ENCODE measurements around the gene EEIG2.

EEIG2 gene

GRCh38 chr1:108551137-108551862 lies 8.6 kb upstream of the EEIG2 start:
- no peak for DNase-seq

DNA sequence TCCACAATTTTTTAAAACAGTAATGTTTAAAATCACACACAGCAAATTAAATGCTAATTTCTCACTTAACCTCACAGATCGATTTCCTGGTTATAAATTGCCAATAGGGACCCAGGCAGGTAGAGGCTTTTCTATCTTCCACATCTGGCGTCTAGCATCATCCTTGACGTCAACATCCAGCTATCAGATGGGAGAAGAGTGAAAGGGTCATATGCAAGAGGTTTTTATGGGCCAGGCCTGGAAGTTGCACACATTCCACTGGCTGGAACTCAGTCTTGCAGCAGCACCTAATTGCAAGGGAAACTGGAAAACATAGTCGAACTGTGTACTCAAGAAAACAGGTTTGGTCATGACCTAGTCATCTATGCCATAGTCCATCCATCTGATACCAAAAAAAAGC lies 6.0 kb upstream of the EEIG2 start:
- DNase-seq = no peak

DNA sequence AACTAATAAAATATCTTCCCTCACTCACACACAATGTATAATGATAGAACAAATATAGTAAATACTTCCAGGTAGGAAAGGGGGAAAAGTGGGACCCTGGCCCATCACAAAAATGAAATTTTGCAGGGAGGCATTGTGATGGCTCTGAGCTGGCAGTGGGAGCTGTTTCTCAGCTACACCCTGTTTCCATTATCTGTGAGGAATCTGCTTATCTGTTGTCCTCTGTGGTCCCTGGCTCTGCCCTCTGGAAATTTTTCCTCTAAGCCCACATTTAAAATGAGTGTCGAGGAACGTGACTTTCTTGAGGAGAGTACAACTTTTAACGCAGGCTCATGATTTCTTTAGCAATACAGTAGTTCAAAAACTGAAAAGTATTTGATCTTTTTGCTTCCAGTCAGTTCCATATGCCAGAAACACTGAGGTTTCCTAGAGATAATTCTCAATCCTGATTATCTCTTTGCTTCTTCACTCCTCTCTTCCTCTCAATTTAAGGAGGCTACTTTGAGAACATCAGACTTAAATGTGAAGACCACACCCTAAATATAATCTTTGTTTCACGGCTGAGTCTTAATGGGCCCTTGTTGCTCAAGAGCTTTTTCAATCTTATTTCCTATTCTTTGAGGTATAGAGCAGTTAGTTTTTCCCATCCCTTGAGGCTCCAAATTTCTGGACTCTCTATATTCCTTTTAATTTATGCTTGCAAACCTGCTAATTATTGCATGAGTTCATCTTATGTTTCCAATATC lies 5.0 kb upstream of the EEIG2 start:
- no peak for DNase-seq

DNA sequence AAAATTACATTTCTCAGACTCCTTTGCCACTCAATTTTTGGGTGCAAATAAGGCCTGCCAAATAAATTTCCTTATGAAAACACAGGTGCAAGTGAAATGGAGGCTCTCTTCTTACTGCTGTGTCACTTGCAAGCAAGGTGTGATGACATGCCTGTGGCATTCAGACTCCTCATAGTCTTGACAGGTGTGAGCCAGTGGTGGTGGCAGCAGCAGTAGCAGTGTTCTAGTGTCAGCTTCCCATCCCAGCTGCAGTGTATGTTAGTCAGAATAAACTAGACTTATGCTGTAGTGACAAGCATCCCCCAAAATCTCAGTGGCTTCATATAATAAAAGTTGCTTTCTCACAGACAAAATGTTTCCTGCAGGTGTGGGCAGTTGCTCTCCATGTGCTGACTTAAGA lies 3.8 kb upstream of the EEIG2 start:
- no peak for DNase-seq

DNA sequence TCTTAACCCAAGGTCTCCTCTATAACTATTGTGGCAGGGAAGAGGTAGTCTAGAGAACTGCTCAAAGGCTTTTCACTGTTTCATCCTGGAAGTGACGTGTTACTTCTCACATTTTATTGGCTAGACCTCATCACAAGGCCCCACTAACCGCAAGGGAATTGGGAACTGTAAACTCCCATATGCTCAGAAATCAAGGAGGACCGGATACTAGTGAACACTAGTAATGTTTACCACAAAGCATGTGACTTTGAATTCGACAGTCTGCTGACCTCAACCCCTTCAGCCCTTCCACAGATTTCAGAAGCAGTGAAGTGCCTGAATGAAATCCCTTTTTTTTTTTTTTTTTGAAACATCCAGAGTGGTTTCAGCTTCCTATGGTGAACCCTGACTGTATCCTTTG lies 3.4 kb upstream of the EEIG2 start:
- DNase-seq = peak; percentile 11 to 49

DNA sequence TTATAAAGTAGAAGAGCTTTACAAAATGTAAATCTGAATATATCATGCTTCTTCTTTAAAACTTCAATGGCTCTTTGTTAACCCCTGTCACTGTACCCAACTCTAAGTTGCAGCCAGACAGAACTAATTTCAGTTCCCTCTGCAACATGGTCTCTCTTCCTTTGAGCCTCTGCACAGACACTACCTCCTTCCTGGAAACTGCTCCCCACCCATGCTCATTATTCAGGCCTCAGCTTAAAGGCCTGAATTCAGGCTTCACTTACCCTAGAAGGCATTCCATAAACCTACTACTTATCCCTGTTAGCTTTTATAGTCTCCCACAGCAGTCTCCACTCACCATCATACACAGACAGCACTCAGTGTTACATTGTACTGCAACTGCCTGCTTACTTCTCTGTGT lies 2.6 kb upstream of the EEIG2 start:
- DNase-seq = no peak

GRCh38 chr1:108560189-108560873 lies 431 bp downstream of the EEIG2 start:
- DNase-seq = peak; percentile 27 to 34

GRCh38 chr1:108560874-108561459 lies 1.1 kb downstream of the EEIG2 start:
- peak; percentile 68 to 72 for DNase-seq

- peak; percentile 88 to 89 for DNase-seq
These were observed 1.9 kb downstream of the EEIG2 start for GRCh38 chr1:108561689-108562326.

- DNase-seq = no peak
These were observed 3.9 kb downstream of the EEIG2 start for GRCh38 chr1:108563808-108564207.

GRCh38 chr1:108565081-108565480 lies 5.2 kb downstream of the EEIG2 start:
- DNase-seq = no peak

DNA sequence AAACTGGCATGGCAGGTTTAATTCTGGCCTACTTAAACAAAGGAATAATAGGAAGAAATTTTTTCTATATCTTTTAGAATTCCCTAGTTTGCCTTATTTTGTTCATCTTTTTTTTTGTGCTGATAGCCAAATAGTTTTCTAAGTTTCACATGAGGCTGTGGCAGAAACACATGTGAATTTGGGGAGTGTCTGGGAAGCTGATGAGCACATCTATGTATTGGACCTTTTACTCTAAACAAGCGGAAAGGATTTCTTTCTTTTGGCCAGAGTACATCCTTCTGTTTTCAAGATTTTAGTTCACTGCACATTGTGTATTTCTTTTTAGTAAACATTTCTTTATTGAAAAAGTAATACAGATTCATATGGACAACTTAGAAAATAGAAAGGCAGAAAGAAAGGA lies 5.6 kb downstream of the EEIG2 start:
- no peak for DNase-seq

DNA sequence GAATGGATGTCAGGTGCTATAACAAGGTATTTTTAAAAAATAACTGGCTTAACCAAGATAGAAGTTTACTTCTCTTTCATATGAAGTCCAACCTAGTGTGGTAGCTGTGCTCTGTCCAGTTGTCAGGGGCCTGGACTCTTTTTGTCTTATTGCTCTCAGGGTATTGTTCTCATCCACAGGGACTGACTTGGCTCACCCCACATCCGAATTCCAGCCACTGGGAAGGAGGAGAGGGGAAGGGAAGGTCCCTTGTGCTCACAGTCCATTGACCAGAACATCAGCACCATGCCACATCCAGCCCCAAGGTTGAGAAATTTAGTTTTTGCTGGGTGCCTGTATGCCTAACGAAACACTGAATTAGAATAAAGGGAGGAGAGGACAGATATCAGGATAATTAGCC lies 8.7 kb downstream of the EEIG2 start:
- DNase-seq = no peak

GRCh38 chr1:108569097-108569728 lies 9.3 kb downstream of the EEIG2 start:
- DNase-seq = no peak

GRCh38 chr1:108570128-108570527 lies 10.2 kb downstream of the EEIG2 start:
- DNase-seq = peak; percentile 38 to 57

DNA sequence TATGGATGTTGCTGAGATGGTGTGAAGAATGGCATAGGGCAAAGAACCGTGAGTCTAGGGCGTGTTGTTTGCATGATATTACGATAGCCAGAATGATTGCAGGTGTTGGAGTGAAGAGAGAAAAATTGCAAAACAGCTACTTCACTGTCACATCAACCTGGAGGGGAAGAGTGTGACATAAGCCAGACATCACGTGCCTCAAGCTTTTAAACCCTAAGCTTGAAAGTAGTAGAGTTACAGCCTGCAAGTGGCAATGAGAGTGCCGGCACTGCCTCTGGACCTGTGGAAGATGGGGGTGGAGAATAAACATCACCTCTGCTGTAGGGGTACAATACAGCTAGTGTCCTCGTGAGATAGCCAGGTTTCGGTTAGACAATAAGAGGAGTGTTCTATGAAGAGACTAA lies 11.1 kb downstream of the EEIG2 start:
- DNase-seq = no peak

GRCh38 chr1:108572182-108572581 lies 12.3 kb downstream of the EEIG2 start:
- DNase-seq = no peak

DNA sequence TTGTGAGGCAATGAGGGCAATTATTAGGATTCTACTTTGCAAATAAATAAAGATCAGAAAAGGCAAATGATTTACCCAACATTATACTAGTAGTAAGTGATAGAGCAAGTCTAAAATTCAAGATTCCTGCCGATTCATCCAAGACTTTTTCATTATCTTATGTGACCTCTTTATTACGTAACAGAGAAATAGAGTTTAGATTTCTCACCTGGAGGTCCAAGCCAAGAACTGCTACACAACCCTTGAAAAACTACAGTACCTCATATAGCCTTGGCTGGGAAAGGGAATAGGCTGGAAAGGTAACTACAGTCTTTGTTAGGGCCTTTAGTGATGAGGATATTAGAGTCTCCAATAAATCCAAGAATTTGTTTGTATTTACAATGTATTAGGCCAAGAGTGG lies 13.3 kb downstream of the EEIG2 start:
- no peak for DNase-seq

DNA sequence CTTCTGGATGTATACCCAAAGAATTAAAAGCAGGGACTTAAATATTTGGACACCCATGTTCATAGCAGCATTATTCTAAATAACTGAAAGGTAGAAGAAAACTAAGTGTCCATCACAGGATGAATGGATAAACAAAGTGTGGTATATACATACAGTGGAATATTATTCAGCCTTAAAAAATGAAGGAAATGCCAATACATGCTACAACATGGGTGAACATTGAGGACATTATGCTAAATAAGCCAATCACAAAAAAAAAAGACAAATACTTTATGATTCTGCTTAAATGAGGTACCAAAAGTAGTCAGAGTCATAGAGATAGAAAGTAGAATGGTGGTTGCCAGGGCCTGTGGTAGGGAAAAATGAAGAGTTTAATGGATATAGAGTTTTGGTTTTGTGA lies 14.1 kb downstream of the EEIG2 start:
- no peak for DNase-seq

DNA sequence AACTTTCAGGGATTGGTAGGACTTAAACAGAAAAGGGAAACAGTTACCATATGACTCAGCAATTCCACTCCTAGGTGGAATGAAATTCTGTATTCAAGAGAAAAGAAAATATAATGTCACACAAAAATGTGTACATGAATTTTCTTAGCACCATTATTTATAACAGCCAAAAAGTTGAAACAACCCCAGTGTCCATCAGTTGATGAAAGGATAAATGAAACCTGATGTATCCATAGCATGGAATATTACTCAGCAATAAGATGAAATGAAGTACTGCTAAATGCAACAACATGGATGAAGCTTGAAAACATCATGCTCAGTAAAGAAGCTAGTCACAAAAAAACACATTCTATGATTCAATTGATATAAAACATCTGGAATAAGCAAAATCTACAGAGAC lies 15.5 kb downstream of the EEIG2 start:
- DNase-seq = no peak

- no peak for DNase-seq
These were observed 24.0 kb downstream of the EEIG2 start for GRCh38 chr1:108583757-108584427.

- no peak for DNase-seq
These were observed 24.5 kb downstream of the EEIG2 start for GRCh38 chr1:108584428-108584856.
